Heart left ventricle (tissue), 13 donors: ENCODE measurements around the gene LGALS9C.
"Not testable (repeated sequence)": the region's sequence is repeated elsewhere in the genome, so short reads cannot be mapped to it uniquely, and the experiment has no call there.

Experiments used
- POLR2A ChIP-seq, 2 donors: fragments of 450-650 bp; IDR thresholded peaks; one replicate each; pipeline ENCODE4 v1.6.1; 2017; ENCODE audit warnings: antibody characterized with exemption in 2 of 2, mild to moderate bottlenecking in 2 of 2, moderate library complexity in 2 of 2
- TF ChIP-seq, protein P1 (sequence below), 12 donors: fragments of 200-600 bp; sonication (generic) in 4 of 12; IDR thresholded peaks; one replicate each; pipeline versions ENCODE4 v1.5.0 to v1.8.0; 2018 to 2022; ENCODE audit warnings: antibody characterized with exemption in 12 of 12, mild to moderate bottlenecking in 5 of 12
- donor health status: ischemic (EF 13 %, LVEDD 7.1; RV severe dilation, severe dysfunction).
- donor health status: DM: no; HTN: yes; CAD: no.
- donor health status: DM: no; HTN: no; CAD: no.
- donor health status: ischemic (EF 25% LVEDD 6.9; RV normal size, moderate dysfunction).
- donor health status: ischemic (EF 25% LVEDD 5.7; RV mildly dilated, moderate dysfunction).
- donor health status: ischemic (EF 35%, LVEDD 5.7; RV mildly dilated, moderate dysfunction).
- donor health status: nonischemic (EF 11% LVEDD 7.7; RV severe dilation, severe dysfunction).
- donor health status: DM: yes; HTN: yes; CAD: no.
- donor health status: PGD.
- donor health status: ischemic (EF 29% LVEDD 5.4; RV normal size, mild dysfunction).
- donor health status: nonischemic (EF 23%, LVEDD 6.1; RV moderate dilation, normal function).

DNA sequence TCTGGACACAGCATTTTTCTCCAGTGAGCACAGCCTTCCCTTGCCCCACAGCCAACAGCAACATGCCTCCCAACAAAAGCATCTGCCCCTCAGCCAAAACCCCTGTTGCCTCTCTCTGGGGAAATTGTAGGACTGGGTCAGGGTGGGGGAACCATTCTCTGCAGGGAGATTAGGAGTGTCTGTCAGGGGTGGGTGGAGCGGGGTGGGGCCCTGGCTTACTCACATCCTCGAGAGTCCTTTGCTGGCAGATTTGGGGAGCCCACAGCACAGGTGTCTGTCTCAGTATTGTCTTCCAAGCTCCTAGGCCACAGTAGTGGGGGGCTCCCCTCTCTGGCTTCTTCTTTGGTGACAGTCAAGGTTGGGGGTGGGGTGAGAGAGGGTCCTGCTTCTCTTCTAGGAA is 28.3 kb upstream of the LGALS9C start:
- TF ChIP-seq, protein P1, sequence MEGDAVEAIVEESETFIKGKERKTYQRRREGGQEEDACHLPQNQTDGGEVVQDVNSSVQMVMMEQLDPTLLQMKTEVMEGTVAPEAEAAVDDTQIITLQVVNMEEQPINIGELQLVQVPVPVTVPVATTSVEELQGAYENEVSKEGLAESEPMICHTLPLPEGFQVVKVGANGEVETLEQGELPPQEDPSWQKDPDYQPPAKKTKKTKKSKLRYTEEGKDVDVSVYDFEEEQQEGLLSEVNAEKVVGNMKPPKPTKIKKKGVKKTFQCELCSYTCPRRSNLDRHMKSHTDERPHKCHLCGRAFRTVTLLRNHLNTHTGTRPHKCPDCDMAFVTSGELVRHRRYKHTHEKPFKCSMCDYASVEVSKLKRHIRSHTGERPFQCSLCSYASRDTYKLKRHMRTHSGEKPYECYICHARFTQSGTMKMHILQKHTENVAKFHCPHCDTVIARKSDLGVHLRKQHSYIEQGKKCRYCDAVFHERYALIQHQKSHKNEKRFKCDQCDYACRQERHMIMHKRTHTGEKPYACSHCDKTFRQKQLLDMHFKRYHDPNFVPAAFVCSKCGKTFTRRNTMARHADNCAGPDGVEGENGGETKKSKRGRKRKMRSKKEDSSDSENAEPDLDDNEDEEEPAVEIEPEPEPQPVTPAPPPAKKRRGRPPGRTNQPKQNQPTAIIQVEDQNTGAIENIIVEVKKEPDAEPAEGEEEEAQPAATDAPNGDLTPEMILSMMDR (IDR thresholded peaks at IDR 0.05) = not testable (repeated sequence)
- TF ChIP-seq POLR2A (IDR thresholded peaks at IDR 0.05) = not testable (repeated sequence)
